Superior temporal gyrus (tissue), 1 donor: ENCODE measurements around the gene NETO1.

Source experiments
- DNase-seq: peaks from one replicate; pipeline ENCODE4 v3.0.0-alpha.2; 2016; ENCODE audit errors: extremely low spot score

The NETO1 gene

DNA sequence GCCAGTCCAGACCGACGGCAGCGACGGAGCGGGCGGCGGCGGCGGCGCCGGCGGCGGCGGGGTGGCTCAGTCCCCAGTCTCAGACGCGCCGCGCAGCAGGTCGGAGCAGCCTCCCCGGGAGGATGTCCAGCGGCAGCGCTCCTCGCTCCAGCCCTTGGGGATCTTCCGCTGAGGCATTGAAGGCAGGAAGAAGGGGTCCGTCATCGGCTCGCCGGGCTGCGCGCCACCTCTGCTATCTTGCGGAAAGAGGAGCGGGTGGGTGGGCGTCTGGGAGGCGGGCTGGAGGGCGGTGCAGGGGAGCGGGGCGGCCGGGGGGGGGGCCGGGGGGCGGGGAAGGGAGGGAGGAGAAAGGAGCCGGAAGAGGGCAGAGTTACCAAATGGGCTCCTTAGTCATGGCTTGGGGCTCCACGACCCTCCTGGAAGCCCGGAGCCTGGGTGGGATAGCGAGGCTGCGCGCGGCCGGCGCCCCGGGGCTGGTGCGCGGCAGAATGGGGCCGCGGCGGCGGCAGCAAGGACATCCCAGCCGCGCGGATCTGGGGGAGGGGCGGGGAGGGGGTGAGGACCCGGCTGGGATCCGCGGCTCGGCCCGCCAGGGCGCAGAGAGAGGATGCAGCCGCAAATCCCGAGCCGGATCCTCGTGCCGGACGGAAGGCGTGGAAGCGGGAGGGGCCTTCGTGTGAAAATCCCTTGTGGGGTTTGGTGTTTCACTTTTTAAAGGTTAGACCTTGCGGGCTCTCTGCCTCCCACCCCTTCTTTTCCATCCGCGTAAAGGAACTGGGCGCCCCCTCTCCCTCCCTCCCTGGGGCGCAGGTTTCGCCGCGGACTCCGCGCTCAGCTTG is at the start of gene NETO1:
Gene NETO1 (minus strand): TSS at position 242 of the 839 bp plus-strand sequence. CDS start 696 bp downstream, outside the sequence.
- DNase-seq, result no peak

DNA sequence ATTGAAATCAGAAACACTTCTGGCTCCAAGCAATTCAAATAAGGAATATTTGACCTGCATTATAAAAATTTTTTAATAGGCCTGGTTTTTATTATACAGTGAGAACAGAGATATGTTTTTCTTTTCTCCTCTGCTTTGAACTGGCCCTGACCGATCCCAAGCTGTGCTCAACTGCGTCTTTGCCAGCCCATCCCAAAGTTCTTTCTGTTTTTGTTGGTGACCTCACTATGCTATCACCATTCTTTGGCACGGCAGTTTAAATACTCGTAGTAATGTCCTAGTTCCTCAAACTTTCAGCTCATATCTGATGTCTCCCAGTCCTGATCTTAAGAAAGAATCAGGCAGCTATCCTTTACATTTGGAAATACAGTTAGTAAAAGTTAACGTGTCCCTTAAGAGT is 42.3 kb upstream of the NETO1 start:
- DNase-seq, result no peak

DNA sequence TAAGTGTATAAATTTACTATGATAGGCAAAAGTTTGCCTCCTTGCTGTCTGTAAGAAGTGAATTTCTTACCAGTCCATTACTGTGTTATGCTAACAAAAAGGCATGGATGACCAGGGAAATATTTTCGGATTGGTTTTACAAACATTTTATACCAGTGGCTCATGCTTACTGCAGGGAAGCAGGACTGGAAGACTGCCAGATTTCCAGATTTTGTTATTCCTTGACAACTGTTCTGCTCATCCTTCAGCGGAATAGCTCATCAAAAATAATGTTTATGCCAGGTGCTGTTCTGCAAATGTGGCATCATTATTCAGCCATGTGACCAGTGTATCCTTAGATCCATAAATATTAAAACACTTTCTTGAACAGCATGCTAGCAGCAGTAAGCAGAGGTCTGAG is 40.4 kb upstream of the NETO1 start:
- peak; percentile 40 for DNase-seq

DNA sequence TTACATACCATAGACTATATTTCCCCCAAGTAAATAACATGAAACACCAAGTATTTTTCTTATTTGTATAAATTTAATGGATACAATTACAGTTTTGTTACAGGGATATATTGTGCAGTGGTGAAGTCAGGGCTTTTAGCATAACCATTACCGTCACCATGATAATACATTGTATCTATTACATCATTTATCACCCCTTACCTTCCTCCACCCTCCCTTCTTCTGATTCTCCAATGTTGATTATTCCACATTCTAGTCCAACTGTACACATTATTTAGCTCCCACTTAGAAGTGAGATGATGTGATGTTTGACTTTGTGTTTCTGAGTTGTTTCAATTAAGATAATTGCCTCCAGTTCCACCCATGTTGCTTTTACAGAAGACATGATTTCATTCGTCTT is 35.2 kb upstream of the NETO1 start:
- no peak for DNase-seq

DNA sequence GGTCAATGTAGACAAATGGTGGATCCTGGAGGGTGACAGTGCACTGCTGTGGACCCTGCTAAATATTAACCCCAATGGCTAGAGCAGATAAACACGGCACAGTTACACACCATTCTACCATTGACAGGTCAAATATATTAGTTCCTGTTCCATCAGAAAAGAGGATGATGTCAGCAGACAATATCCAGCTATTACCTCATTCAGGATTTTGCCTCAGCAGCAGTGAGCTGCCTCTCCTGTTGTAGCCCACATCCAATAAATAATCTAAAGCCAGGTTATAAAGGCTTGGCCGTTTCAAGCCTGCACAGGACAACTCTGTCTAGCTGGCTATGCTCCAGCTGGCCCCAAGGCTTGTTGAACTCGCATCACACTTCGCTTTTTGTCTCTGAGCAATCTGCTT is 31.6 kb upstream of the NETO1 start:
- DNase-seq, result no peak

DNA sequence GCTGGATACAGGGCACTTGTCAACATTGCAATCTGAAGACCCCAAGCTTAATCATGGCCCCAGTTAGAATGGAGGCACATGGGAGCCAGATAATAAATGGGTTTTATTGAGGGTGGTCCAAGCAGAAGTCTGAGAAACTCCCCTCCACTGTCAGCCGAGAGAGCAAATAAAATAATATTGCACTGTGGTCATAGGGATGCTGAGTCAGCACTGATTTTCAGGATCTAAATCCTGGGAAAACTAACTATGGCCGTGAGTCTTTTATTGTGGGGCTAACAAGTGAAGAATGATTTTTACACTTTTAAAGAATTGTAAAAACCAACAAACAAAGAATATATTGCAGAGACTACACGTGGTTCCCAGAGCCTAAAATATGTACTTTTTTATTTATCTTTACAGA is 31.1 kb upstream of the NETO1 start:
- DNase-seq, result no peak

DNA sequence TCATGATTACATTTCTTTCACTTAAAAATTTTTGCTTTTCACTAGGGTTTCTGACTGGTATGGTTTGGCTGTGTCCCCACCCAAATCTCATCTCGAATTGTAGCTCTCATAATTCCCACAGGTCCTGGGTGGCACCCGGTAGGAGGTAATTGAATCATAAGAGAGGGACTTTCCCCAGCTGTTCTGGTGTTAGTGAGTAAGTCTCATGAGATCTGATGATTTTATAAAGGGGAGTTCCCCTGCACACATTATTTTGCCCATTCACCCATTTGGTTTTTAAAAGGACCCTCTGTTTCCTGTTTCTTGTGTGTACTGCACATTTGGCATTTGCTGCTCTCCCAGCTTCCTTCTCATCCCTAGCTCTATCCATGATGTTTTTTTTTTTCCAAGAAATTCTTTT is 27.8 kb upstream of the NETO1 start:
- no peak for DNase-seq

- no peak for DNase-seq
These were observed 10.8 kb upstream of the NETO1 start for GRCh38 chr18:72878561-72878960.

- DNase-seq, result no peak
These were observed 10.4 kb upstream of the NETO1 start for GRCh38 chr18:72878143-72878542.

GRCh38 chr18:72871091-72871490 is 3.3 kb upstream of the NETO1 start:
- no peak for DNase-seq

GRCh38 chr18:72869226-72870185 is 1.7 kb upstream of the NETO1 start:
- DNase-seq, result no peak

DNA sequence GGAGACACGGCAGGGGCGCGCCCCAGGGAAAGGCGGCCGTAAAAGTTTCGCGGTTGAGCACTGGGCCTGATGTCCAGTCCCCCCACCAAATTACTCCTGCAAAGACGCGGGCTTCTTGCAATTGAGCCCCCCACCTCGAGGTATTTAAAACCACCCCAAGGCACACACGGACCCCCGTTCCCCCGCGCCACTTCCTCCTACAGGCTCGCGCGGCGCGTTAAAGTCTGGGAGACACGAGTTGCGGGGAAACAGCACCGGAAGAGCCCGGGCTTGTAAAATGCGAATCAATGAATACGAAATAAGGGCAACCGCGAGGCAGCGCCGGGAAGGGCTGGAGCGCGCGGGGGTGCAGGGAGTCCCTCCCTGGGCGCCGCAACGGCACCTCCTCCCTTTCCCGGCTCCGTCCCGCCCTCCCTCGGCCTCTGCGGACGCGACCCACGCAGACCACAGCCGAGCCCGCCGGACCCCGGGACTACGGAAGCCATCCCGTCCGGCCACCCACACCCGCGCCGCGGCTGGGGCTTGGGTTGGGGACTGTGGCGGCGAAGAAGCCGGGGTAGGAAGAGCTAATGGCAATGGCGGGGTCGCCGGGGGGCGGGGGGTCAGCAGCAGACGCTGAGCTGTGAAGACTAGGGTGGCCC is 918 bp upstream of the NETO1 start:
- DNase-seq, result no peak

- DNase-seq, result no peak
These were observed 664 bp downstream of the NETO1 start for GRCh38 chr18:72866901-72867745.

DNA sequence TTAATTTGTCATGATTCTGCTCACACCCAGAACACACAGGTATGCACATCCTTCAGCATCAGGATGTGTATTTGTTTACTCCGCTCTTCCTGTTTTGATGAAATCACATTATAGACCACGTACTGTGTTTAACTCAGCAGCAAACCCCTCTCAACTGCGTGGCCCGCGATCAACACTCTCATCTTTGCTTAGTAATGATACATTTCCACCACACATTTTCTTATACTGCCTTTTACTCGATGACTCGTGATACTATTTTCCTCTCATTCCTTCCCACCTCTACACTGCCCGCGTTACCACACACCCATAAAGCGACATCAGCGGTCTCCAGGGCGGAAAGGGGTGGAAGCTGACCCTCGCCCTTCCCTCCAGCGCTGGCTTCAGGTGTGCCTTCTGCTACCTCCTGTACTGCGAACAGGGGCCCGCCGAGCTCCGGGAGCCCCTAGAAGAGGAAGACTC is 1.3 kb downstream of the NETO1 start:
- DNase-seq, result no peak

DNA sequence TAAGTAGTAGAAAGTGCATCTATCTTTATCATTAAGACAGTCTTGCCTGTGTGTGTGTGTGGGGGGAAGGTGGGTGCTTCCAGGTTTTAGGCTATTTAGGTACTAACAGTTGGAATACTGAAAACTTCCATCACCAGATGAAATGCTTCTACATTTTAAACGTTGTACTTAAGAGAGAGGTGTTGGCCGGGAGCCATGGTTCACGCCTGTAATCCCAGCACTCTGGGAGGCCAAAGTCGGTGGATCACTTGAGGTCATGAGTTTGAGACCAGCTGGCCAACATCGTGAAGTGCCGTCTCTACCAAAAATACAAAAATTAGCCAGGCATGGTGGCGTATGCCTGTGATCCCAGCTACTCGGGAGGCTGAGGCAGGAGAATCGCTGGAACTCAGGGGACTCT is 4.0 kb downstream of the NETO1 start:
- DNase-seq, result no peak

DNA sequence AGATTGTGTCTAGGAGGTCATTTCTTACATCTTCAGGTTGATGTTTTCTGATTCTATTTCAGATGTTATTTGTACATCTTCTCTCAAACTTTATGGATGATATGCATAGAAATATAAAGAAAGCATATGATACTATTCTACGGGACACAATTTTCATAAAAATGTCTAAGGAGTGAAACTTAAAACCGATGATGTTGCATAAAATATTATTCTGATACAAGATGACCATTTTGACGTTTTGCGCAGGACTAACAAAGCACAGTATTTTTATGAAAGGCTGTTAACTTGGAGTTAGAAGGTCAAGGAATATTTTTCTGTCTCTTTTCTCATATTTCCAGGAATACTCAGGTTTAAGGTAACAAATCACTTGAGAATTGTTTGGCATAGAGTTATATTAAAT is 8.7 kb downstream of the NETO1 start:
- no peak for DNase-seq

DNA sequence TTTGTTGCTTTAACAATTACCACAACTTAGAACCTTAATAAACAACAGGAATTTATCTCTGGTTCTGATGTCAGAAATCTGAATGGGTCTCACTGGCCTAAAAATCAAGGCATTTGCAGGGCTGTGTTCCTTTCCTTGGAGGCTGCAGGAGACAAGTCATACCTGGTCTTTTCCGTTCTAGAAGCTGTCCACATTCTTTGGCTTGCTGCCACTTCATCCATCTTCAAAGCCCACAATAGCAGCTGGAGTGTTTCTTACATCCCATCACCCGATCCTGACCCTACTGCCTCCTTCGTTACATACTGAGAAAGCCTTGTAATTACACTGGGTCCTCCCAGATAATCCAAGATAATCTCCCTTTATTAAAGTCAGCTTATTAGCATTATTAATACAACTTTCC is 18.1 kb downstream of the NETO1 start:
- no peak for DNase-seq

DNA sequence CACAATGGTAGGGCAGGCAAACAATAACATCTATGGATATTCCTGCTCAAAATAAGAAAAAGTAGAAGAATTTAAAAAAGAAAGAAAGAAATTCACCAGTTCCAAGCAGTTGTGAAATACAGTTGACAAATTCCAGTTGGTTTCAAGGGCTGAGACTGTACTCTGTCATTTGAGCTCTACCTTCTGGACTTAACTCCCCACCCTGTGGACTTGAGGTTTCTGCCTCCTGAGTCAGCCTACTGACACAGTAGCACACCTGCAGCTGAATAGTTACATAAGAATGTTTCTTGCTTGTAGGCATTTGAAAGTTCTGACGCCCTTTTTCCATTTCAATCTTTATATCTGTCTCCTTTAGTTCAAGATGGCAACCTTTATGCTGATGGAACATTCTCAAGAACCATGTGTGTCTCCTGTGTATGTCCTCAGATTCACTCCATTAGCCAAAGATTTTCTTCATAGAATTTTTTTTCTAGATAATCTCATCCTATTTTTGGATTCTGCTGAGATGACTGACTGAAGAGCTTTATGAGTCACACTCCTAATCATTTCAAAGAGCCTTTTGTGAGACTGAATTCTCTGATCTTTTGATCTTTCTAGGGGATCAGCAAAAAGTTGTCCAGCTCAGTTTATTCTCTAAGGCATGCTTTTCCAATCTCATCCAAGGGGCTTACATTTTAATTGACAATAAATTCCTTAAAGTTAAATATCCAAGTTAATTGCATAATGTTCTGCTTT is 19.1 kb downstream of the NETO1 start:
- DNase-seq, result no peak

GRCh38 chr18:72847771-72848170 is 20.0 kb downstream of the NETO1 start:
- no peak for DNase-seq

DNA sequence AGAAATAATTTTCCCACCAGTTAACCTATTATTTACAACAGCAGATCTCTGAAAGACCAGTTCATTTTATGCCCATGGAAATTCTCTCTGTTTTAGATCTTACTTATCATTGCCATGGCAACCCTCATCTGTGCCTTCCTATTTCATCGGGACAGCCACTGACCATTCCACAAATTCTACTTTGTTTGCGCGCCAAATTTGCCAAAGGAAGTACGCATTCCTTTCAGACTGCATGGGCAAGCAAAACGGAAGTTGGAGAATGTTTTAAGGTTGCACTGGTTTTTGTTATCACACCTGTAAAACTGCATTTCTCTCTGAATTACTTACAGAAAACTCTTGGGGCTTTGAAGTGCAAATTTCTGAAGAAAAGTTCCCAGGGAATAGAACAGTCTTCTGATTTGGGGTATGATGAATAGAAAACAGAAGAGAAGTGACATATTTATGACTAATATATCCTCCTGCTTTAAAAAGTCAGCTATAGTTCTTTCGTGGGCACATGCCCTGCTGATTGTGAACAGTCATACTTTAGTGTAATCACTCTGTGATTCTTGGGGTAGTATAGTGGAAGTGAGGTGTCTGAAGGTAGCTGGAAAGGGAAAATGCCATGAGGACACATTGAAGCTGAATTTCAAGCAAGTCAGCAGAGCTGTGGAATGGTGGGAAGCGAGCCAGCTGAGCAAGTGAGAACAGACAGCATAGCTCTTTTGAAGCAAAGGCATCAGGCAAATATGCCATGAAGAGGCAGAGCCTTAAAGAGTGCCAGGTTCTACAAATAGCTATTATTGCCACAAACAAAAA is 20.9 kb downstream of the NETO1 start:
- DNase-seq, result peak; percentile 71
